Loucy (cell line): ENCODE measurements around the gene GNB1L.
"Not testable (repeated sequence)": the region's sequence is repeated elsewhere in the genome, so short reads cannot be mapped to it uniquely, and the experiment has no call there.

Experiments used
- H2AFZ ChIP-seq: fragments of 200-600 bp; sonication (generic); 2 replicates; pipeline ENCODE4 v1.6.0; 2016; ENCODE audit warnings: antibody characterized with exemption, mild to moderate bottlenecking, low read length, moderate library complexity
- H3F3A ChIP-seq: fragments of 200-600 bp; 2 replicates; pipeline ENCODE4 v1.6.0; 2016; ENCODE audit warnings: antibody characterized with exemption, low read depth, mild to moderate bottlenecking
- H3K27me3 ChIP-seq: fragments of 200-600 bp; sonication (generic); 2 replicates; pipeline ENCODE4 v1.6.1; 2014; ENCODE audit warnings: low read length, mild to moderate bottlenecking; ENCODE audit not compliant: insufficient read depth, poor library complexity, severe bottlenecking
- H3K36me3 ChIP-seq: fragments of 200-600 bp; sonication (generic); 2 replicates; pipeline ENCODE4 v1.6.1; 2016; ENCODE audit warnings: low read length; ENCODE audit not compliant: insufficient read depth
- H3K4me1 ChIP-seq: fragments of 200-600 bp; sonication (generic); 2 replicates; pipeline ENCODE4 v1.5.1; 2014; ENCODE audit warnings: low read length, mild to moderate bottlenecking; ENCODE audit not compliant: insufficient read depth, poor library complexity, severe bottlenecking
- H3K4me2 ChIP-seq: fragments of 200-600 bp; sonication (generic); 2 replicates; pipeline ENCODE4 v1.6.0; 2014; ENCODE audit warnings: antibody characterized with exemption, low read length, low read depth, mild to moderate bottlenecking; ENCODE audit not compliant: poor library complexity, severe bottlenecking
- H3K4me3 ChIP-seq: fragments of 200-600 bp; sonication (generic); 2 replicates; pipeline ENCODE4 v1.5.1; 2014; ENCODE audit warnings: low read length, mild to moderate bottlenecking, mixed read lengths; ENCODE audit not compliant: poor library complexity, severe bottlenecking
- H3K79me2 ChIP-seq: fragments of 200-600 bp; sonication (generic); 2 replicates; pipeline ENCODE4 v1.6.1; 2014; ENCODE audit warnings: low read length; ENCODE audit not compliant: insufficient read depth
- H3K9ac ChIP-seq: fragments of 200-600 bp; sonication (generic); 2 replicates; pipeline ENCODE4 v1.6.0; 2014; ENCODE audit warnings: mild to moderate bottlenecking, low read depth, low read length, moderate library complexity; ENCODE audit not compliant: poor library complexity, severe bottlenecking
- H3K9me2 ChIP-seq: fragments of 200-600 bp; sonication (generic); replicated peaks from 2 replicates; pipeline ENCODE4 v1.6.1; 2016; ENCODE audit warnings: low read depth, low read length, mixed read lengths
- H3K9me3 ChIP-seq: fragments of 200-600 bp; sonication (generic); 2 replicates; pipeline ENCODE4 v1.6.1; 2014; ENCODE audit warnings: mild to moderate bottlenecking, antibody characterized with exemption, low read length, low read depth; ENCODE audit not compliant: insufficient read depth
- H4K20me1 ChIP-seq: fragments of 200-600 bp; sonication (generic); 2 replicates; pipeline ENCODE4 v1.6.0; 2014; ENCODE audit warnings: antibody characterized with exemption, low read length, mild to moderate bottlenecking; ENCODE audit not compliant: insufficient read depth, poor library complexity, severe bottlenecking
- CTCF ChIP-seq: fragments of 200-600 bp; sonication (generic); conservative IDR thresholded peaks from 2 replicates; pipeline ENCODE4 v1.5.1; 2014; ENCODE audit warnings: mild to moderate bottlenecking, antibody characterized with exemption, low read length
- EZH2phosphoT487 ChIP-seq: fragments of 200-600 bp; IDR thresholded peaks from 2 replicates; pipeline ENCODE4 v1.6.1; 2018; ENCODE audit warnings: antibody characterized with exemption, mild to moderate bottlenecking, moderate library complexity, borderline replicate concordance

The GNB1L gene

DNA sequence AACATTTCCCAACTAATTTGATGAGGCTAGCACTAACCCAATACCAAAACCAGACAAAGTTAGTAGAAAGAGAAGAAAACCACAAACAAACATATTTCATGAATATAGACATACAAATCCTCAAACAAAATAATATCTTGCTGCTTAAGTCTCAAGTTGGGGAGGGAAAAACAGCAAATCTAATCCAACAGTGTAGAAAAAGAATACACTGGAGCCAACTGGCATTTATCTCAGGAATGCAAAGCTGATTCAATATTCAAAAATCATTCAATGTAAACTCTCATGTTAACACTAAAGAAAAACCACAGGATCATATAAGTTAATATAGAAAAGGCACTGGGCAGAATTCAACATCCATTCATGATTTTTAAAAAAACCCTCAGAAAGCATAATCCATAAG is 18.2 kb downstream of the GNB1L start:
- Histone ChIP-seq H3K27me3 (no peaks in the 10 kb centered on the region), H3K4me2 (no peak overlapping the region), H3K4me1 (peaks cover 4% of the 10 kb centered on the region), H4K20me1 (no peaks in the 10 kb centered on the region), H3K9me2 (no peaks in the 10 kb centered on the region), H3K9me3 (no peaks in the 10 kb centered on the region), H2AFZ (no peak overlapping the region), H3K36me3 (no peaks in the 10 kb centered on the region), H3K4me3 (no peak overlapping the region), H3K79me2 (no peaks in the 10 kb centered on the region), H3K9ac (no peak overlapping the region), H3F3A (no peaks in the 10 kb centered on the region)
- no peak for TF ChIP-seq EZH2phosphoT487
- TF ChIP-seq CTCF: no peak

- H3K4me3 ChIP-seq: no peak overlapping the region
These were observed 20.1 kb downstream of the GNB1L start for GRCh38 chr22:19834599-19834998.

GRCh38 chr22:19833327-19833726 is 21.3 kb downstream of the GNB1L start:
- H3K79me2 ChIP-seq, H3K4me2 ChIP-seq, H3K4me1 ChIP-seq, H2AFZ ChIP-seq, H4K20me1 ChIP-seq, H3K9ac ChIP-seq, H3K36me3 ChIP-seq, H3K9me3 ChIP-seq, H3K9me2 ChIP-seq, H3F3A ChIP-seq, H3K4me3 ChIP-seq, H3K27me3 ChIP-seq: not testable (repeated sequence)

More at GRCh38 chr22:19834599-19834998, 20.1 kb downstream of the GNB1L start:
- TF ChIP-seq CTCF (no peak), EZH2phosphoT487 (no peak)
- Histone ChIP-seq H3K27me3 (no peaks in the 10 kb centered on the region), H3K4me1 (peaks cover 4% of the 10 kb centered on the region), H2AFZ (no peak overlapping the region), H4K20me1 (no peaks in the 10 kb centered on the region), H3K9me3 (no peaks in the 10 kb centered on the region), H3K36me3 (no peaks in the 10 kb centered on the region), H3K9me2 (no peaks in the 10 kb centered on the region), H3K79me2 (no peaks in the 10 kb centered on the region), H3F3A (no peaks in the 10 kb centered on the region), H3K4me2 (no peak overlapping the region), H3K9ac (no peak overlapping the region)

- H2AFZ ChIP-seq: no peak overlapping the region
- no peak overlapping the region for H3K4me3 ChIP-seq
- H3K4me1 ChIP-seq: peaks cover 4% of the 10 kb centered on the region
- H3K9me2 ChIP-seq: no peaks in the 10 kb centered on the region
- no peaks in the 10 kb centered on the region for H3K27me3 ChIP-seq
- H4K20me1 ChIP-seq: no peaks in the 10 kb centered on the region
- H3K79me2 ChIP-seq: no peaks in the 10 kb centered on the region
- no peaks in the 10 kb centered on the region for H3F3A ChIP-seq
- no peak overlapping the region for H3K4me2 ChIP-seq
- H3K9ac ChIP-seq: no peak overlapping the region
- H3K36me3 ChIP-seq: no peaks in the 10 kb centered on the region
- no peak for TF ChIP-seq EZH2phosphoT487
- 0 out of 2 replicates have a peak, but pooled peaks have one; percentile 17 for TF ChIP-seq CTCF
- H3K9me3 ChIP-seq: no peaks in the 10 kb centered on the region
These were observed 22.1 kb downstream of the GNB1L start for GRCh38 chr22:19832476-19833108.

GRCh38 chr22:19831979-19832378 is 22.7 kb downstream of the GNB1L start:
- H3K9me2 ChIP-seq, H3K4me2 ChIP-seq, H3K4me3 ChIP-seq, H3F3A ChIP-seq, H3K4me1 ChIP-seq, H3K36me3 ChIP-seq, H3K9me3 ChIP-seq, H2AFZ ChIP-seq, H3K9ac ChIP-seq, H3K27me3 ChIP-seq, H3K79me2 ChIP-seq, H4K20me1 ChIP-seq: not testable (repeated sequence)
